NCI-H2227 (cell line): ENCODE measurements around the gene ELMO1.

ENCODE experiments used
- DNase-seq: peaks from one replicate; lab custom pipeline; 2025; ENCODE audit not compliant: unreplicated experiment; lab: John Stamatoyannopoulos, UW

Gene ELMO1

GRCh38 chr7:37231613-37232012 lies 217.1 kb downstream of the ELMO1 start:
- DNase-seq, result no peak

- no peak for DNase-seq
Measured at GRCh38 chr7:37230221-37230620, 218.4 kb downstream of the ELMO1 start.

- no peak for DNase-seq
Measured at GRCh38 chr7:37229381-37229780, 219.3 kb downstream of the ELMO1 start.

GRCh38 chr7:37225285-37225969 lies 223.2 kb downstream of the ELMO1 start:
- no peak for DNase-seq

GRCh38 chr7:37224746-37225145 lies 223.9 kb downstream of the ELMO1 start:
- no peak for DNase-seq

GRCh38 chr7:37220664-37221063 lies 228.0 kb downstream of the ELMO1 start:
- DNase-seq, result no peak

- no peak for DNase-seq
Measured at GRCh38 chr7:37218956-37219355, 229.7 kb downstream of the ELMO1 start.

- DNase-seq, result no peak
Measured at GRCh38 chr7:37216923-37217322, 231.7 kb downstream of the ELMO1 start.

- no peak for DNase-seq
Measured at GRCh38 chr7:37216156-37216852, 232.4 kb downstream of the ELMO1 start.

GRCh38 chr7:37215290-37215923 lies 233.3 kb downstream of the ELMO1 start:
- no peak for DNase-seq

- no peak for DNase-seq
Measured at GRCh38 chr7:37212556-37212955, 236.1 kb downstream of the ELMO1 start.

GRCh38 chr7:37212051-37212450 lies 236.6 kb downstream of the ELMO1 start:
- DNase-seq, result no peak

GRCh38 chr7:37211097-37211880 lies 237.4 kb downstream of the ELMO1 start:
- DNase-seq, result no peak

- no peak for DNase-seq
Measured at GRCh38 chr7:37209195-37209594, 239.5 kb downstream of the ELMO1 start.

GRCh38 chr7:37208528-37208927 lies 240.1 kb downstream of the ELMO1 start:
- DNase-seq, result peak; percentile 34

- DNase-seq, result no peak
Measured at GRCh38 chr7:37206192-37206591, 242.5 kb downstream of the ELMO1 start.

GRCh38 chr7:37205451-37205850 lies 243.2 kb downstream of the ELMO1 start:
- DNase-seq, result no peak

GRCh38 chr7:37201876-37202198 lies 246.8 kb downstream of the ELMO1 start:
- DNase-seq, result no peak

GRCh38 chr7:37201003-37201875 lies 247.4 kb downstream of the ELMO1 start:
- DNase-seq, result peak; percentile 80

GRCh38 chr7:37198906-37199485 lies 249.7 kb downstream of the ELMO1 start:
- DNase-seq, result peak; percentile 78
